ENCODE data around the gene NUBP2.

GRCh38 chr16:1793578-1794220 lies 10.9 kb downstream of the NUBP2 start, which contains the start of gene IGFALS:
- TF ChIP-seq CTCF (IDR thresholded peaks at IDR 0.05) (no peak), ZFX (IDR thresholded peaks at IDR 0.05; ENCODE audit: borderline replicate concordance) (no peak)

Data from 22Rv1 (cell line).